HTERT RPE-1 (cell line): Measurements from ENCODE around the gene MINAR2.

Source experiments
- in situ Hi-C: fragments of 300-500 bp; cut with MboI; formaldehyde crosslinking; loops from 4 replicates; pipeline ENCODE4 v1.14.3; 2020; ENCODE audit warnings: low sequenced_read_pairs

MINAR2 gene

GRCh38 chr5:129747572-129748407 is at the start of gene MINAR2:
TSS of gene MINAR2 (plus strand) at chr5:129748094. CDS start at chr5:129748191, 97 bp downstream.
- in situ Hi-C loops, result no loop called here

- in situ Hi-C loops, result no loop called here
Observed at GRCh38 chr5:129698661-129699060, 49.2 kb upstream of the MINAR2 start.

- in situ Hi-C loops, result no loop called here
Observed at GRCh38 chr5:129716235-129716634, 31.7 kb upstream of the MINAR2 start.

GRCh38 chr5:129716651-129717050 is 31.2 kb upstream of the MINAR2 start:
- in situ Hi-C loops, result no loop called here

GRCh38 chr5:129717751-129718310 is 30.1 kb upstream of the MINAR2 start:
- in situ Hi-C loops, result no loop called here

- in situ Hi-C loops, result no loop called here
Observed at GRCh38 chr5:129718471-129719090, 29.3 kb upstream of the MINAR2 start.

GRCh38 chr5:129724222-129724621 is 23.7 kb upstream of the MINAR2 start:
- in situ Hi-C loops, result no loop called here

GRCh38 chr5:129724647-129725046 is 23.2 kb upstream of the MINAR2 start:
- in situ Hi-C loops, result no loop called here

- in situ Hi-C loops, result no loop called here
Observed at GRCh38 chr5:129739773-129740172, 8.1 kb upstream of the MINAR2 start.

- in situ Hi-C loops, result no loop called here
Observed at GRCh38 chr5:129743541-129744187, 4.2 kb upstream of the MINAR2 start.

GRCh38 chr5:129745997-129746396 is 1.9 kb upstream of the MINAR2 start:
- in situ Hi-C loops, result no loop called here

- in situ Hi-C loops, result no loop called here
Observed at GRCh38 chr5:129746876-129747275, 1.0 kb upstream of the MINAR2 start.

- in situ Hi-C loops, result no loop called here
Observed at GRCh38 chr5:129748913-129749880, 1.3 kb downstream of the MINAR2 start.

GRCh38 chr5:129760636-129761325 is 12.9 kb downstream of the MINAR2 start:
- in situ Hi-C loops, result no loop called here

GRCh38 chr5:129763651-129764050 is 15.8 kb downstream of the MINAR2 start:
- in situ Hi-C loops, result no loop called here

- in situ Hi-C loops, result no loop called here
Observed at GRCh38 chr5:129766798-129767197, 18.9 kb downstream of the MINAR2 start.

GRCh38 chr5:129767927-129768380 is 20.1 kb downstream of the MINAR2 start:
- in situ Hi-C loops, result no loop called here

- in situ Hi-C loops, result no loop called here
Observed at GRCh38 chr5:129768735-129769134, 20.8 kb downstream of the MINAR2 start.

GRCh38 chr5:129770024-129770820 is 22.3 kb downstream of the MINAR2 start:
- in situ Hi-C loops, result no loop called here
